NCI-H1105 (cell line): ENCODE data around the gene C8G.

Experiments
- DNase-seq: peaks from one replicate; lab custom pipeline; 2025; lab: John Stamatoyannopoulos, UW

C8G gene

GRCh38 chr9:136968333-136969127 is 23.5 kb downstream of the C8G start:
- no peak for DNase-seq

GRCh38 chr9:136969150-136969549 is 24.1 kb downstream of the C8G start:
- no peak for DNase-seq

DNA sequence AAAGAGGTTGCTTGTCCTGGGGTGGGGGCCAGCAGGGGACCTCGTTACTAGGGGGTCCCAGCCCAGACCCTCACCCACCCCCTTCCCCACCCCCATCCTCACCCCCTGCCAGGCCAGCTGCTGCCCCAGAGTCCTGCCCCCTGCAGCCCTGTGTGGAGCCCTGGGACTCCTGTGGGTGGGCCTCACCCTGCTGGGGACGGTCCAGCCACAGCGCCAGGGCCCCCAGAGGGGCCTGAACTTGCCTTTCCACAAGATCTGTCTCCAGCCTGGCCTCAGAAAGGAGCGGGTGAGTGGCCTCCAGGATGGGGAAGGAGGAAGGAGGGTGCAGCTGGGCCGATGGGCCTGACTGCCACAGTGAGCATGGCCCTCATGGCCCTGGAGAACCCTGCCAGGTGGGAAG is 24.7 kb downstream of the C8G start:
- no peak for DNase-seq

- no peak for DNase-seq
These were observed 25.3 kb downstream of the C8G start for GRCh38 chr9:136970361-136970760.

- DNase-seq = no peak
These were observed 26.7 kb downstream of the C8G start for GRCh38 chr9:136971746-136972145.

GRCh38 chr9:136972335-136972734 is 27.3 kb downstream of the C8G start:
- DNase-seq = no peak

DNA sequence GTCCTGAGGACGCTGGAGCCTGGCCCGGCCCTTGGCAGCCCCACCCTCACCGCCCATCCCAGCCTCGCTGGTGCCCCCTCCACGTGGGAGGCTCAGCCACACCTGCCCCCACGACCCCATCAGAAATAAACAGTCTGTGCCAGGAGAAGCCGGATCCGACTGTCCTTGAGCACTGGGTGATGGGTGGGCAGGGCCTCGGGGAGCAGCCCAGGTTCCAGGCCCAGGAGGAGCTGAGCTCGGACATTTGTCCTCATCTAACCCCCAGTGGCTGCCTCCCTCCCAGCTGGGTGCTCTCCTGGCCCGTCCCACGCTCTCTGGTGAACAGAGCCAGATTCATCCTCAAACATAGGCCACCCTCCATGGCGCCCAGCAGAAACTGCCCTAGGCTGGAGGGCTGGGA is 27.7 kb downstream of the C8G start:
- DNase-seq = no peak

GRCh38 chr9:136973618-136974617 is 28.9 kb downstream of the C8G start:
- DNase-seq = no peak

GRCh38 chr9:136974817-136975535 is 29.9 kb downstream of the C8G start:
- no peak for DNase-seq

DNA sequence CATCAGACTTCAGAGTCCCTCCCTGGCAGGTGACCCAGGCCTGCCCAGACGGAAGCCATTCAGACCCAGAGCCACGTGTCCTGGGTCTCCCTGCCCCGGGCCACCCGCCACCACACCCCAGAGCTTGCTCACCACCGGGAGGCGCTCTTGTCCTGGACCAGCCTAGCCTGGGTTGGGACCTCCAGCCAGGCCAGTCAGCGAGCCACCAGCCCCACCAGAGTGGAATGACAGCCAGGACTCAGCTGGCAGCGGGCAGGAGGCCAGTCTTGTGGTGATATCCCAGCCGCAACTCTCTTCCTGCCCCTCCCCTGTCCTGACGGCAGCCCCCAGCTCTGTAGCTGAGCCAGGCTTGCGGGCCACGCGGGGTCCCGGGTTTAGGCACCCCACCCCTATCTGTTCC is 30.6 kb downstream of the C8G start:
- DNase-seq = no peak

DNA sequence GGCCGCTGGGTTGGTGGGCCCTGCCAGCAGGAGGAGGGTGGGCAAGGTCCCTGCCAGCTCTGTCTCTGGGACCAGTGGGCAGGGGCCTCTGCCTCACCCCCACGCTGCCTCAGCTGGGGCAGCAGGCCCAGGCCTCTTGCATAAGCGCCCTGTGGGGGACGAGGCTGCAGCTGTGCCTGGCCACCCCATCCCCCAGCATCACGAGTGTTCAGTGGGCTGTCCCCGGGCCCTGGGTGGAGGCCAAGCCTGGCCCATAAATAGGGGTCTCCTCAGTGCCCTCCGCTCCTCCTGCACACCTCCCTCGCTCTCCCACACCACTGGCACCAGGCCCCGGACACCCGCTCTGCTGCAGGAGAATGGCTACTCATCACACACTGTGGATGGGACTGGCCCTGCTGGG is 32.2 kb downstream of the C8G start, which contains the start of gene PTGDS:
Gene PTGDS, plus strand, starts transcription at position 282 of the 400 bp plus-strand sequence. Its CDS starts 75 bp downstream, at position 357.
- no peak for DNase-seq

DNA sequence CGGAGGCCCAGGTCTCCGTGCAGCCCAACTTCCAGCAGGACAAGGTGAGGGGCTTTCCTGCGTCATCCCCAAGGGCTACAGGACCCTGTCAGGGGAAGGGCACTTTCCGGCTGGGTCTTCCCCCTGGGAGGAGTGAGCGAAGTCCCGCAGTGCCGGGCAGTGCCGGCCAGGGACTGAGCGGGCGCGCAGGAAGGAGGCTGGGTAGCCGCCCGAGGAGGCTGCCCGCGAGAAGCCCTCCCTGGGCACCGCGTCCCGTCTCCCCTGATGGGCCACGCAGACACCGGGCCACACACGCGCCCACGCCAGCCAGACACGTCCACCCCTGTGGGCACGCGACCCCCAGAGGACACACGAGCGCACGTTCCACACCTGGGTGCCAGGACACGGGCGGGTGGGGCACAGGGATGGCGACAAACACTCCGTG is 32.6 kb downstream of the C8G start:
- no peak for DNase-seq

DNA sequence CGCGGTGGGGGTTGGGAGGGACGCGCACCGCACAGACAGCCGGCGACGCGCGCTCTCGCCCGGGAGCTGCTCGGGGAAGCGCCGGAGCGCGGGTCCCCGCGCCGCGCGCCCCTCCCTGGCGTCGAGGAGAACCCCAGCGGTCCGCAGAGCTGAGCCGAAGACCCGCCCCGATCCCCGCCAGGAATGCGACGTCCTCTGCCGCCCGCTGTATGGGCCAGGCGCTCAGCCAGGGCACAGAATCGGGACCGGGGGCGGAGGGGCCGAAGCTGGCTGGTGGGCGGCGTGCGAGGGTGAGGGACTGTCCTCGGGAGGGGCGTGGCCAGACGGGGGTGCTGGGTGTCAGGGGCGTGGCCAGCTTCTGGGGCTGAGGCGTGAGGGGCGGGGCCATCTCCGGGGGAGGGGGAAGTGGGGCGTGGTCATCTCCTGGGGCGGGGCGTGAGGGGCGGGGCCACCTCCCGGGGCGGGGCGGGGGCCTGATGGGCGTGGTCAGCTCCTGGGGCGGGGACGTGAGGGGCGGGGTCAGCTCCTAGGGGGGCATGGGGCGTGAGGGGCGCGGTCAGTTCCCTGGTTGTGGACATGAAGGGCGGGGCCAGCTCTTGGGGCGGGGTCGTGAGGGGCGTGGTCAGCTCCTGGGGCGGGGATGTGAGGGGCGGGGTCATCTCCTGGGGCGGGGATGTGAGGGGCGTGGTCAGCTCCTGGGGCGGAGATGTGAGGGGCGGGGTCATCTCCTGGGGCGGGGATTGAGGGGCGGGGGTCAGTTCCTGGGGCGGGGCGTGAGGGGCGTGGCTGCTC is 33.2 kb downstream of the C8G start:
- no peak for DNase-seq

- no peak for DNase-seq
These were observed 34.0 kb downstream of the C8G start for GRCh38 chr9:136978865-136979544.

- DNase-seq = no peak
These were observed 34.9 kb downstream of the C8G start for GRCh38 chr9:136979769-136980587.

DNA sequence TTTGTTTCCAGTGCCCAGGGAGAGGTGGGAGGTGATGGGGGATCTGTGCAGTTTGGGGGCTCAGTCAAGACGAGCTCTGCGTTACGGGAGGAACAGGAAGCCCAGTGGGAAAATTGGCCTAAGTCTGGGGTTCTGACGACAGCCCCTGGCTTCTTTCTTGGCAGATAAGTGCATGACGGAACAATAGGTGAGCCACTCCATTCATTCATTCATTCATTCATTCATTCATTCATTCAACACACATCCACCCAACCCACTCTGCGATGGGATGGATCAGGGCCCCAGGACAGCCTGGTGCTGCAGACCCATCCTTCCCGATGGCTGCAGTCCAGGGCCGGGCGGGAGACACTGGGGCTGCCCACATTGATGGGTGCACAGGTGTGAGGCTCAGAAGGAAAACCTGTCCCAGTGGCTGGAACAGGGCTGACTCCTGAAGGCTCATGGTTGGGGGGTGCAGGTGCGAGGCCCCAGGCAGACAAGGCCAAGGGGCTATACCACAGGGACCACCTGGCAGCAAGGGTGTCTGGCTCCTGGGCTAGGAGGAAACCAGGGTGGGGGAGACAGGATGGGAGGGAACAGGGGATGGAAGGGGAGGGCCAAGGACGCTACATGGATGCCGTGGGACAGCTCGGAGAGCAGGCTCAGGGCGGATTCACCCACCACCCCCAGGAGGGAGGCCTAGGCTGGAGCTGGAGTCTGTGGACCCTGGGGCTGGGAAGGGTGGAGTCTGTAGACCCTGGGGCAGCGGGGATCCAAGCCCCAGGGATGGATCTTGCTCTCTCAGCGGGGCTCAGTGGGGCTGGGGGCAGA is 35.8 kb downstream of the C8G start:
- no peak for DNase-seq

GRCh38 chr9:136981588-136982231 is 36.7 kb downstream of the C8G start:
- DNase-seq = no peak

- DNase-seq = no peak
These were observed 37.4 kb downstream of the C8G start, which contains the start of gene LCNL1 for GRCh38 chr9:136982232-136983051. Gene LCNL1 (plus strand): TSS chr9:136982993. CDS start chr9:136983587, 594 bp downstream.
